Activated naive CD8-positive, alpha-beta T cell treated with anti-CD3 and anti-CD28 coated beads, Interleukin-2, amount 50 U/mL, for 24 hours (primary cell): ENCODE data around the gene ICE1.
"Not testable (repeated sequence)": the region's sequence is repeated elsewhere in the genome, so short reads cannot be mapped to it uniquely, and the experiment has no call there.

Source experiments
- ATAC-seq: fragments of 150-1000 bp; cut with Tn5 transposase; one replicate; pipeline ENCODE4 v1.10.0; 2021
- DNase-seq: peaks from one replicate; pipeline ENCODE4 v3.0.0; 2021
- H3K27ac Mint-ChIP-seq: one replicate; pipeline ENCODE4 v1.8.0; 2021; ENCODE audit warnings: mild to moderate bottlenecking, mixed read lengths
- H3K27me3 Mint-ChIP-seq: one replicate; pipeline ENCODE4 v1.8.0; 2021; ENCODE audit warnings: mixed read lengths
- H3K36me3 Mint-ChIP-seq: one replicate; pipeline ENCODE4 v1.8.0; 2021; ENCODE audit warnings: low read depth, mixed read lengths
- H3K4me1 Mint-ChIP-seq: one replicate; pipeline ENCODE4 v1.8.0; 2021; ENCODE audit warnings: mixed read lengths
- H3K4me3 Mint-ChIP-seq: one replicate; pipeline ENCODE4 v1.8.0; 2021; ENCODE audit warnings: mild to moderate bottlenecking, moderate library complexity, mixed read lengths
- H3K9me3 Mint-ChIP-seq: one replicate; pipeline ENCODE4 v1.8.0; 2021; ENCODE audit warnings: mixed read lengths

ICE1 gene

DNA sequence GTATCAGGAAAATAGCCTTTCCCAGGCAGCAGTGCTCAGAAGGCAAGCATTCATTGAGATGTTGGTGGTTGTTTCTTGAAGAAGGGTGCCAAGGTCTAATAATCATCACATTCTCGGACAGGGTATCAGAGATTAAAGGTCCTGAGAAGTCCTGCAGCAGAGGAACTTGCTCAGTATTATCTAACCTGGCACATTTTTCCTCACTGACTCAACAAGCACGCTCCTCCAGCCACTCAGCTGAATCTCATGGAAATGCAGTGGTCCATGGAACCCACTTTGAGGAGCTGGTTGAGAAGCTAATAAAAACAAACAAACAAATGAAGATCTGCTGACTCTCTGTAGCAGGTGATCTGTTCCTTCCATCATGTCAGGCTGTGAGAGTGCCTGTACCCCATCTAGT lies 35.3 kb upstream of the ICE1 start:
- Mint-ChIP-seq H3K36me3 (peaks cover 2% of the 10 kb centered on the region), H3K4me1 (no peaks in the 10 kb centered on the region), H3K4me3 (no peak overlapping the region), H3K27me3 (no peaks in the 10 kb centered on the region), H3K9me3 (no peaks in the 10 kb centered on the region), H3K27ac (no peak overlapping the region)
- DNase-seq = no peak
- ATAC-seq = no peak

GRCh38 chr5:5387777-5388176 lies 34.7 kb upstream of the ICE1 start:
- H3K27ac Mint-ChIP-seq = no peak overlapping the region
- ATAC-seq (no peak), DNase-seq (no peak)
- H3K4me3 Mint-ChIP-seq = no peak overlapping the region
- peaks cover 2% of the 10 kb centered on the region for H3K36me3 Mint-ChIP-seq
- no peaks in the 10 kb centered on the region for H3K4me1 Mint-ChIP-seq
- no peaks in the 10 kb centered on the region for H3K9me3 Mint-ChIP-seq
- H3K27me3 Mint-ChIP-seq = no peaks in the 10 kb centered on the region

DNA sequence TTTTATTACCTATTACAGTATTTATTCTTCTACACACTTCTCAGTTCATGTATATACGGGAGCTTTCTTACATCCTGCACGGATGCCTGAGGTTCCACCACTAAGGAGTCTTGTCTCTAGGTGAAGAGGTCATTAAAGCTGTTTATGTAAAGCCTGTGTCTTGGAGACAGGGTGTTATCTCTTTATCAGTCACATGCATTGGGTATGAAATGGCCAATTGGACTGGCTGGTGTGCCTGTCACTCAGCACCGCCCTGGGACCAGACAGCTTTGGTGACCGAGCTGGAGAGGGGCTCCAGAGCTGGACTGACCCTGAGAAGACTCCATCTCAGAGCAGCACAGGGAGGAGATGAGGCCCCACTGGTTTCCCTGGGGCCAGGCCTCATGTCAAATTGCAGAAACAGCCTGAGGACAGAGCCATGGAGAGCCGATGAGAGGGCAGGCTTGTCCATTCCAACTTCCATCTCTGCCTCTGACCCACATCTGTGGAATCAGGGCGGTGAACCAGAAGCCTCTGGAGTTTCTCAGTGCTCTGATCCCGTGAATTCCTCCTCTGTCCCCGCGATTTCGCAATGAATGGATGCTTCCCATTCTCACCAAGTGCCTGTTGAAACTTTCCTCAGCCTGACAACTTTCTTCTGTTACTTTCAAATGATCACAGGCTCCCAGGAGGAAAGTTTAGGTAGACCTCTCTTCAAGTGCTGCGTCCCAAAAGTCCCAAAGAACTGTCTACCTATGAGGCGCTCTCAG lies 32.2 kb upstream of the ICE1 start:
- not testable (repeated sequence) for H3K27ac Mint-ChIP-seq, H3K27me3 Mint-ChIP-seq, H3K36me3 Mint-ChIP-seq, DNase-seq, ATAC-seq, H3K4me3 Mint-ChIP-seq, H3K4me1 Mint-ChIP-seq, H3K9me3 Mint-ChIP-seq

DNA sequence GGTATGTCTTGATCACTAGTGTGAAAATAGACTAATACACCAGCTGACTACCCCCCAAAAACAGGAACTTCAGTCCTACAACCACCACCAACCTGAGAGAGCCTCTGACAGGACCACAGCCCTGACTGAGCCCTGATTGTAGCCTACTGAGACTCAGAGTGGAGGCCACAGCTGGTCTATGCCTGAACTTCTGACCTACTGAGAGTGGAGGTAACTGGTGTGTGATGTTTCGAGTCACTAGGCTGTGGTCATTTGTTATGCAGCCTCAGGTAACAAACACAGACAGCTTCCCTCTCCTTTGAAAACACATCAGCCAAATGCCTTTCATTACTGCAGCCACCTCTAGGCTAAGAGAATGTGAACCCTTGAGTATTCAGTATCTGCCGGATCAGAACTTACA lies 30.0 kb upstream of the ICE1 start:
- not testable (repeated sequence) for DNase-seq, H3K4me1 Mint-ChIP-seq, H3K9me3 Mint-ChIP-seq, H3K27me3 Mint-ChIP-seq, ATAC-seq, H3K36me3 Mint-ChIP-seq, H3K4me3 Mint-ChIP-seq, H3K27ac Mint-ChIP-seq

- not testable (repeated sequence) for H3K4me3 Mint-ChIP-seq, H3K27me3 Mint-ChIP-seq, H3K27ac Mint-ChIP-seq, H3K9me3 Mint-ChIP-seq, ATAC-seq, H3K4me1 Mint-ChIP-seq, H3K36me3 Mint-ChIP-seq
- DNase-seq = peak; percentile 8
Measured at GRCh38 chr5:5394384-5394986, 28.0 kb upstream of the ICE1 start.

DNA sequence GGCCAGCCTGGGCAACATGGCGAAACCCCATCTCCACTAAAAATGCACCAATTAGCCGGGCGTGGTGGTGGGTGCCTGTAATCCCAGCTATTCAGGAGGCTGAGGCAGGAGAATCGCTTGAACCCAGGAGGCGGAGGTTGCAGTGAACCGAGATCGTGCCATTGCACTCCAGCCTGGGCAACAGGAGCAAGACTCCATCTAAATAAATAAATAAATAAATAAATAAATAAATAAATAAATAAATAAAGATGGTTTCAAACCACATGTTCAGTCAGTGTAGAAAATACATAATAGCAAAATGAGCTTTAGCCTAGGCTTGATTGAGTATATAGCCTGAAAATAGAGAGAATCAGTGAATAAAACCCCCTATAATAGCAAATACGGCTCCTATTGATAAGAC lies 27.4 kb upstream of the ICE1 start:
- H3K9me3 Mint-ChIP-seq = peaks cover 11% of the 10 kb centered on the region
- not testable (repeated sequence) for H3K27me3 Mint-ChIP-seq, H3K36me3 Mint-ChIP-seq, ATAC-seq, H3K27ac Mint-ChIP-seq, H3K4me3 Mint-ChIP-seq, DNase-seq, H3K4me1 Mint-ChIP-seq

DNA sequence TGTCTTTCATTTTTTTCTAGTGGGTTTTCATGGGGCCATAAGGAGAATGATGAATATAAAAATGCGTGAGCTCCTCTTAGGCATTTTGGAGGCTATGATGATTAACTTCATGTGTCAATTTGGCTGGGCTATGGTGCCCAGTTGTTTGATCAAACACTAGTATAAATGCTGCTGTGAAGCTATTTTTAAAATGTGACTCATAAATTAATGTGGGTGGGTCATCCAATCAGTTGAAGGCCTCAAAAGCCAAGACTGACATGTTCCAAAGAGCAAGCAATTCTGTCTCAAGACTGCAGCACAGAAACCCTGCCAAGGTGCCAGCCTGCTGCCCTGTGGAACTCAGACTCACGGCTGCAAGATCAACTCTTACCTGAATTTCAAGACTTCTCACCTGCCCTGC lies 24.4 kb upstream of the ICE1 start:
- peaks cover 13% of the 10 kb centered on the region for H3K9me3 Mint-ChIP-seq
- no peak overlapping the region for H3K4me3 Mint-ChIP-seq
- DNase-seq (no peak), ATAC-seq (no peak)
- no peaks in the 10 kb centered on the region for H3K27me3 Mint-ChIP-seq
- H3K27ac Mint-ChIP-seq = no peak overlapping the region
- no peaks in the 10 kb centered on the region for H3K4me1 Mint-ChIP-seq
- H3K36me3 Mint-ChIP-seq = peaks cover 7% of the 10 kb centered on the region

- Mint-ChIP-seq H3K36me3 (peaks cover 4% of the 10 kb centered on the region), H3K4me3 (no peak overlapping the region), H3K9me3 (peaks cover 13% of the 10 kb centered on the region), H3K27me3 (no peaks in the 10 kb centered on the region), H3K27ac (no peak overlapping the region), H3K4me1 (no peaks in the 10 kb centered on the region)
- no peak for DNase-seq
- no peak for ATAC-seq
Measured at GRCh38 chr5:5401095-5401494, 21.4 kb upstream of the ICE1 start.

DNA sequence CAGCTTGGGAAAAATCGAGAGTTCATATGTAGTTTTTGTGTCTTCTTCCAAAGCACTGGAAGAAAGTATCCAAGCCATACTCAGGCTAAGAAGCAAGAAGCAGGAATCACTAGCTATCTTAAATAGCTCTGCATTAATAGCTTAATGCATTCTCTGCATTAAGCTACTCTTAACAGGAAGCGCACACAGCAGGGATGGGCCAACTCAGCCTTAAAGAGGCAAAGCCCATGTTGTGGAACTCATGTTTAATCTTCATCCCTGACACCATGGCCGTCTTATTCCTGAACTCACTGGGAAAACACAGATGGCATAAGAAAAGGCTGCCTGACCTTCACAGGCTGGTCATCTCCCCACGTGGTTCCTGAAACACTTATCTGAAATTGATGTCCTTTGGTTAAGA lies 18.7 kb upstream of the ICE1 start:
- no peak for ATAC-seq
- Mint-ChIP-seq H3K4me3 (no peak overlapping the region), H3K9me3 (peaks cover 6% of the 10 kb centered on the region), H3K27me3 (no peaks in the 10 kb centered on the region), H3K27ac (no peak overlapping the region), H3K36me3 (peaks cover 4% of the 10 kb centered on the region), H3K4me1 (no peaks in the 10 kb centered on the region)
- no peak for DNase-seq

DNA sequence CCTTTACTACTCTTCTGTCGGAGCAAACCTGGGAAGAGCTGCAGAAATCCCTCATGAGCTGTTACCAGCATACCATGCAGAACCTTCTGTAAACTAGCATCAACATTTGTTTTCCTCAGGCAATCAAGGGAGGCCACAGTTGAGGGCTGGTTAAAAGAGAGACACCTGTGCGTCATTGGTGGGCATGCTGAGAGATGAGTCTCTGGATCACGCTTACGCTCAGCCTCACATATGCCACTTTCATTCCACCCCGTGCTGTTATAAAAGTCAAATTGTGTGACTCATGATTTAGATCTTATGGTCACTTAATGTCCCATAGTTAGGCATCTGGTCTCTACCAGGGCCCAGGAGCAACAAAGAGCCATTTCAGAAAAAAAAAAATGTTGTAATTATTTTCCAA lies 18.1 kb upstream of the ICE1 start:
- H3K27me3 Mint-ChIP-seq = no peaks in the 10 kb centered on the region
- peaks cover 7% of the 10 kb centered on the region for H3K36me3 Mint-ChIP-seq
- H3K4me1 Mint-ChIP-seq = no peaks in the 10 kb centered on the region
- H3K4me3 Mint-ChIP-seq = no peak overlapping the region
- DNase-seq (no peak), ATAC-seq (no peak)
- H3K27ac Mint-ChIP-seq = no peak overlapping the region
- peaks cover 5% of the 10 kb centered on the region for H3K9me3 Mint-ChIP-seq

GRCh38 chr5:5405441-5405840 lies 17.0 kb upstream of the ICE1 start:
- Mint-ChIP-seq H3K27ac (no peak overlapping the region), H3K36me3 (peaks cover 9% of the 10 kb centered on the region), H3K4me3 (no peak overlapping the region), H3K27me3 (no peaks in the 10 kb centered on the region), H3K4me1 (no peaks in the 10 kb centered on the region), H3K9me3 (peaks cover 5% of the 10 kb centered on the region)
- DNase-seq = no peak
- ATAC-seq = no peak

DNA sequence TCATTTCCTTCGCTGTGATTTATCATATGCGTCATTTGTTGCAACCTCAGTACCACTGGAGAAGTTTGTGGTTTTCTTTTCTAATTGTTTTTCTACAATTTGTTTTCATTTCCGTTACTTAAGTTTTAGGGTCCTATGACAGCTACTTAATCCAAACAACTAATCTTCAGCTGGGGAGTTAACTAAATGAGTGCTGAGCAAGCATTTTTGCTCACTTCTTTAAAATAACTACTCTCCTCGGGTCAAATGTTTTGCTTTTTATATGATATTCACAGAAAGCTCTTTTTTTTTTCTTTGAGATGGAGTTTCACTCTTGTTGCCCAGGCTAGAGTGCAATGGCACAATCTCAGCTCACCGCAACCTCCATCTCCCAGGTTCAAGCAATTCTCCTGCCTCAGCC lies 14.6 kb upstream of the ICE1 start:
- Mint-ChIP-seq H3K4me3 (no peak overlapping the region), H3K4me1 (no peaks in the 10 kb centered on the region), H3K36me3 (peaks cover 20% of the 10 kb centered on the region), H3K27me3 (no peaks in the 10 kb centered on the region), H3K9me3 (peaks cover 17% of the 10 kb centered on the region), H3K27ac (no peak overlapping the region)
- no peak for ATAC-seq
- no peak for DNase-seq

DNA sequence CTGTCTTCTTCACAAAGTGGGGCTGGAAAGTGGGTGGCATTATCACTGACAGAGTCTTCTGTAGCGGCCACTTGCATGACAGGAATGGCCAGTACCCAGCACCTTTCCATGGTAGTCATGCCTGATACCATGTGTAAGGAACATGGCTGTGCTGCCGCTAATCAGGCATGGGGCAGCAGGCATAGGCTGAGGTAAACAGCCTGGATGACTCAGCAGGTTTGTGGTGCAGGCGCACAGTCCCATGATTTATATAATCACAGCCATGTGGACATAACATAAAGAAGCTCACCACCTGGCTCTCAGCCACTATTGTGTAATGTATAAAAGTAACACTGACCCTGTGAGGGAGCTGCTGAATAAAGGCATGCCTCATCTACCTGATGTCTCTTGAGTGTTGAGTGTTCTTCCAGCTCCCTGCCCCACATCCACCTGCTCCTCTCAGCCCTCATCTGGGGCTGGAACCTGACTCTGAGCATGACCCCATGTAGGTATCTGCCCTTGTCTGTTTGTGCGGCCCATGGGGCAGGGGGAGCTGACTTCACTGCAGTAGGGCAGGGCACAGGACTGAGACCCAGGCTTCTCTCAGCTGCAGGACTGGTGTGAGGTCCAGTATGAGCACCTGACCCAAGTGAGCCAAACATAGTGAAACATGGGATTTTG lies 13.2 kb upstream of the ICE1 start:
- Mint-ChIP-seq H3K36me3 (peaks cover 21% of the 10 kb centered on the region), H3K9me3 (peaks cover 17% of the 10 kb centered on the region), H3K4me3 (no peak overlapping the region), H3K27me3 (no peaks in the 10 kb centered on the region), H3K27ac (no peak overlapping the region), H3K4me1 (no peaks in the 10 kb centered on the region)
- ATAC-seq (no peak), DNase-seq (no peak)

DNA sequence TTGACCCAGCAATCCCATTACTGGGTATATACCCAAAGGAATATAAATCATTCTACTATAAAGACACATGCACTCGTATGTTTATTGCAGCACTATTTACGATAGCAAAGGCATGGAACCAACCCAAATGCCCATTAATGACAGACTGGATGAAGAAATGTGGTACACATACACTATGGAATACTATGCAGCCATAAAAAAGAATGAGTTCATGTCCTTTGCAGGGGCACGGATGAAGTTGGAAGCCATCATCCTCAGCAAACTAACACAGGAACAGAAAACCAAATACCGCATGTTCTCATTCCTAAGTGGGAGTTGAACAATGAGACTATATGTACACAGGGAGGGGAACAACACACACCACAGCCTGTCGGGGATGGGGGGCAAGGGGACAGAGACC lies 8.6 kb upstream of the ICE1 start:
- DNase-seq, H3K27ac Mint-ChIP-seq, H3K27me3 Mint-ChIP-seq, H3K4me3 Mint-ChIP-seq, H3K4me1 Mint-ChIP-seq, ATAC-seq: not testable (repeated sequence)
- Mint-ChIP-seq H3K9me3 (peaks cover 17% of the 10 kb centered on the region), H3K36me3 (peaks cover 21% of the 10 kb centered on the region)

- H3K4me1 Mint-ChIP-seq = peaks cover 6% of the 10 kb centered on the region
- no peak for DNase-seq
- ATAC-seq = no peak
- H3K4me3 Mint-ChIP-seq = no peak overlapping the region
- H3K27ac Mint-ChIP-seq = no peak overlapping the region
- H3K9me3 Mint-ChIP-seq = peaks cover 16% of the 10 kb centered on the region
- H3K27me3 Mint-ChIP-seq = no peaks in the 10 kb centered on the region
- H3K36me3 Mint-ChIP-seq = peaks cover 18% of the 10 kb centered on the region
Measured at GRCh38 chr5:5414999-5415398, 7.5 kb upstream of the ICE1 start.
